PC-9 (cell line): ENCODE results near the gene GJB4.

Experiments used
- EZH2 ChIP-seq: fragments of 200-600 bp; sonication (generic); IDR thresholded peaks from 2 replicates; pipeline ENCODE4 v1.8.0; 2017; ENCODE audit warnings: antibody characterized with exemption, low read depth
- TF ChIP-seq, protein P1 (sequence below): fragments of 200-600 bp; sonication (generic); conservative IDR thresholded peaks from 2 replicates; pipeline ENCODE4 v1.6.1; 2017; ENCODE audit warnings: mixed run types, antibody characterized with exemption, mild to moderate bottlenecking, moderate library complexity

DNA sequence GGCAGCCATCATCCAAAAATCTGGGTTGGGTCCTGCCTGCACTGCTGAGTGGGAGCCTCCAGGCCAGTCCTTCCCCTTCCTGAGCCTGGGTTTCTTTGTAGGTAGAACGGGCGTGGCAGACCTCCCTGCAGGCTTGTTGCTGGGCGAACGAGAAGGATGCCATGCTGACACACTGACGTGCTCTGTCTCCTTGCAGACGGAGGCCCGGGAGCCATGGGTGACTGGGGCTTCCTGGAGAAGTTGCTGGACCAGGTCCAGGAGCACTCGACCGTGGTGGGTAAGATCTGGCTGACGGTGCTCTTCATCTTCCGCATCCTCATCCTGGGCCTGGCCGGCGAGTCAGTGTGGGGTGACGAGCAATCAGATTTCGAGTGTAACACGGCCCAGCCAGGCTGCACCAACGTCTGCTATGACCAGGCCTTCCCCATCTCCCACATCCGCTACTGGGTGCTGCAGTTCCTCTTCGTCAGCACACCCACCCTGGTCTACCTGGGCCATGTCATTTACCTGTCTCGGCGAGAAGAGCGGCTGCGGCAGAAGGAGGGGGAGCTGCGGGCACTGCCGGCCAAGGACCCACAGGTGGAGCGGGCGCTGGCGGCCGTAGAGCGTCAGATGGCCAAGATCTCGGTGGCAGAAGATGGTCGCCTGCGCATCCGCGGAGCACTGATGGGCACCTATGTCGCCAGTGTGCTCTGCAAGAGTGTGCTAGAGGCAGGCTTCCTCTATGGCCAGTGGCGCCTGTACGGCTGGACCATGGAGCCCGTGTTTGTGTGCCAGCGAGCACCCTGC is 34.7 kb downstream of the GJB4 start:
- TF ChIP-seq, protein P1, sequence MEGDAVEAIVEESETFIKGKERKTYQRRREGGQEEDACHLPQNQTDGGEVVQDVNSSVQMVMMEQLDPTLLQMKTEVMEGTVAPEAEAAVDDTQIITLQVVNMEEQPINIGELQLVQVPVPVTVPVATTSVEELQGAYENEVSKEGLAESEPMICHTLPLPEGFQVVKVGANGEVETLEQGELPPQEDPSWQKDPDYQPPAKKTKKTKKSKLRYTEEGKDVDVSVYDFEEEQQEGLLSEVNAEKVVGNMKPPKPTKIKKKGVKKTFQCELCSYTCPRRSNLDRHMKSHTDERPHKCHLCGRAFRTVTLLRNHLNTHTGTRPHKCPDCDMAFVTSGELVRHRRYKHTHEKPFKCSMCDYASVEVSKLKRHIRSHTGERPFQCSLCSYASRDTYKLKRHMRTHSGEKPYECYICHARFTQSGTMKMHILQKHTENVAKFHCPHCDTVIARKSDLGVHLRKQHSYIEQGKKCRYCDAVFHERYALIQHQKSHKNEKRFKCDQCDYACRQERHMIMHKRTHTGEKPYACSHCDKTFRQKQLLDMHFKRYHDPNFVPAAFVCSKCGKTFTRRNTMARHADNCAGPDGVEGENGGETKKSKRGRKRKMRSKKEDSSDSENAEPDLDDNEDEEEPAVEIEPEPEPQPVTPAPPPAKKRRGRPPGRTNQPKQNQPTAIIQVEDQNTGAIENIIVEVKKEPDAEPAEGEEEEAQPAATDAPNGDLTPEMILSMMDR = no peak
- TF ChIP-seq EZH2 = no peak
